Measurements from ENCODE around the gene EFL1.

The EFL1 gene

GRCh38 chr15:82168757-82169156, 93.8 kb downstream of the EFL1 start:
- no peak overlapping the region for H3K4me3 ChIP-seq (ENCODE audit: low read depth, low read length)
- DNase-seq (ENCODE audit: low read depth), result no peak
- TF ChIP-seq, protein P1, sequence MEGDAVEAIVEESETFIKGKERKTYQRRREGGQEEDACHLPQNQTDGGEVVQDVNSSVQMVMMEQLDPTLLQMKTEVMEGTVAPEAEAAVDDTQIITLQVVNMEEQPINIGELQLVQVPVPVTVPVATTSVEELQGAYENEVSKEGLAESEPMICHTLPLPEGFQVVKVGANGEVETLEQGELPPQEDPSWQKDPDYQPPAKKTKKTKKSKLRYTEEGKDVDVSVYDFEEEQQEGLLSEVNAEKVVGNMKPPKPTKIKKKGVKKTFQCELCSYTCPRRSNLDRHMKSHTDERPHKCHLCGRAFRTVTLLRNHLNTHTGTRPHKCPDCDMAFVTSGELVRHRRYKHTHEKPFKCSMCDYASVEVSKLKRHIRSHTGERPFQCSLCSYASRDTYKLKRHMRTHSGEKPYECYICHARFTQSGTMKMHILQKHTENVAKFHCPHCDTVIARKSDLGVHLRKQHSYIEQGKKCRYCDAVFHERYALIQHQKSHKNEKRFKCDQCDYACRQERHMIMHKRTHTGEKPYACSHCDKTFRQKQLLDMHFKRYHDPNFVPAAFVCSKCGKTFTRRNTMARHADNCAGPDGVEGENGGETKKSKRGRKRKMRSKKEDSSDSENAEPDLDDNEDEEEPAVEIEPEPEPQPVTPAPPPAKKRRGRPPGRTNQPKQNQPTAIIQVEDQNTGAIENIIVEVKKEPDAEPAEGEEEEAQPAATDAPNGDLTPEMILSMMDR (IDR thresholded peaks at IDR 0.05; ENCODE audit: low read depth, low read length, missing control alignments), result no peak

- TF ChIP-seq, protein P1 (IDR thresholded peaks at IDR 0.05; ENCODE audit: low read depth, low read length, missing control alignments), result no peak
- H3K4me3 ChIP-seq (ENCODE audit: low read depth, low read length), result no peak overlapping the region
- no peak for DNase-seq (ENCODE audit: low read depth)
Observed at GRCh38 chr15:82168296-82168695, 94.2 kb downstream of the EFL1 start.

GRCh38 chr15:82165948-82166376, 96.6 kb downstream of the EFL1 start:
- TF ChIP-seq, protein P1 (IDR thresholded peaks at IDR 0.05; ENCODE audit: low read depth, low read length, missing control alignments), result no peak
- H3K4me3 ChIP-seq (ENCODE audit: low read depth, low read length), result no peak overlapping the region
- no peak for DNase-seq (ENCODE audit: low read depth)

DNA sequence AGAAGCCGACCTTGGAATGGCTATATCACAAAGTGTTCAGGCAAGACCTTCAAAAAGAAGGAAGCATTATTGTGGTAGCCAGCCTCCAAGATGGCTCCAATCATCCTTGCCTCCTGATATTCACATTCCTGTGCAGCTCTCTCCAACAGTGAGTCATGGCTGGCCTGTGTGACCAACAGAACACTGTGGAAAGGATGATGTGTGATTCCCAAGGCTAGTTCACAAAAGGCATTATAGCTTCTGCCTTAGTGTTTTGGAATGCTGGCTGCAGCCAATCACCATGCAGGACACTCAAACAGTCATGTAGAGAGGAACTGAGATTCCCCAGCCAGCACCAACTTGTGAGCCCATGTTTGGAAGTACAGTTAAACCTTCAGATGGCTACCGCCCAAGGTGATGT, 102.6 kb downstream of the EFL1 start:
- TF ChIP-seq, protein P1 (IDR thresholded peaks at IDR 0.05; ENCODE audit: low read depth, low read length, missing control alignments), result no peak
- H3K4me3 ChIP-seq (ENCODE audit: low read depth, low read length), result no peak overlapping the region
- DNase-seq (ENCODE audit: low read depth), result no peak

DNA sequence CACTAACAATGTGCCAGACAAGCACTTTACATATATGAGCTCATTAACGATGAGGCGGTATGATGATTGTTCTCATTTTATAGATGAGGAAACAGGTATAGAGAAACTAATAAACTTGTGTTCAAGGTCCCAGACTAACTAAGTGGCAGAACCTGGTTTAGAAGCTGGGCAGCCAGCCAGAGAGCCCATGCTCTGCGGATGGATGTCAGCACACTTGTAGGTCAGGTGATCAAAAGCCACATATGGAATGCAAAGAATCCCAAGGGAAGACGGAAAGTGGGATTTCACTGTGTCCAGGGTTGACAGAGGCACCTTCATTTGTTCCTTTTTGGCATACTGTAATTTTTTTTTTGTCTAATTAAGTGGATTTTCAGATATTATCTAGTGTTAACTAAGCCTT, 103.7 kb downstream of the EFL1 start:
- H3K4me3 ChIP-seq (ENCODE audit: low read depth, low read length), result no peak overlapping the region
- DNase-seq (ENCODE audit: low read depth), result no peak
- TF ChIP-seq, protein P1 (IDR thresholded peaks at IDR 0.05; ENCODE audit: low read depth, low read length, missing control alignments), result no peak

DNA sequence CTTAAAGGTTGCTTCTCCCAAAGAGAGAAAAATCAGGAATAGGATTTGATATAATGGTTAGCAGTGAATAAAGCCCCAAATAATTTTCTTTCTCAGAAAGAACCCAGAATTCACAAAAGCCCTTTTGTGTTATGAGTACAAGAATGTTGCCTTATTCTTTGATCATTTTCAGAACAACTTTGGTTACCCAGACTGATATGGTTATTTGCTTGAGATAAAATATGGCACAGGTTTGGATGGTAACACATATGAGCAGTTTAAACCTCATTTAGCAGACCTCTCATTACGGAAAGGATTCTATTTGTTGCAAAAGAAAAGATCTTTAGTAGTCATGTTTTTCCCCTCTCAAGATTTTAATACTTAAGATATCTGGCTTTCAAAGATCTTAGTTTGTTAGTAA, 111.9 kb downstream of the EFL1 start:
- H3K4me3 ChIP-seq (ENCODE audit: low read depth, low read length), result no peak overlapping the region
- TF ChIP-seq, protein P1 (IDR thresholded peaks at IDR 0.05; ENCODE audit: low read depth, low read length, missing control alignments), result no peak
- DNase-seq (ENCODE audit: low read depth), result no peak

DNA sequence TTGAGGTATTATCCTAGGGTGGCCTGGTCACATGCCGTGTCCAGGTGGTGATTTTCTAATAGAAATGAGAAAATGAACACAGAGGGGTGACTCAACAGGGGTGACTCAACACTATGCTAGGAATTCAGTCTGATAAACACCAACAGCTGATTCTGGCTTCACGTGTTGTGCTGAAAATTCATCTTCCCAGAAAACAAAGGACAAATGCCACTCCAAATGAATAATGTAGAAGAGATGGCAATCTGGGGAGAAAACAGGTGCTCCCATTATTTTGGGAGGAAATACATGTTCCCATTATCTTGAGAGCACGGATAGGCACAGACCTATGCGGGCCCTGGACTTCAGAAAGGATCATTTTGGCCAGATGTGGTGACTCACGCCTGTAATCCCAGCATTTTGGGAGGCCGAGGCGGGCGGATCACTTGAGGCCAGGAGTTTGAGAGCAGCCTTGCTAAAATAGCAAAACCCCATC, 115.5 kb downstream of the EFL1 start:
- no peak overlapping the region for H3K4me3 ChIP-seq (ENCODE audit: low read depth, low read length)
- TF ChIP-seq, protein P1 (IDR thresholded peaks at IDR 0.05; ENCODE audit: low read depth, low read length, missing control alignments), result no peak
- no peak for DNase-seq (ENCODE audit: low read depth)
